Caki2 (cell line): ENCODE results near the gene CTNNA3. TPM values are rescaled to one million over a fixed set of nuclear protein-coding genes. Genes with fewer than 3 reads are reported as not detected.

Experiments
- DNase-seq: peaks from one replicate; pipeline ENCODE4 v3.0.0-alpha.2; 2015; ENCODE audit warnings: low read depth
- in situ Hi-C: cut with HindIII; loops from 2 replicates; pipeline ENCODE4 v1.10.0; 2016; ENCODE audit warnings: low sequenced_read_pairs, low pct_unique_long_range_greater_than_20kb, mixed read lengths
- total RNA-seq: library from RNA; depleted of rRNA; stranded (reverse); fragments of >200 nt; shearing (Covaris generic); gene quantifications from 2 replicates; pipeline ENCODE4 v1.2.3, GENCODE V29; 2014; ENCODE audit warnings: low replicate concordance

The CTNNA3 gene
- total RNA-seq, 1 experiment from 2014 or later: not detected

DNA sequence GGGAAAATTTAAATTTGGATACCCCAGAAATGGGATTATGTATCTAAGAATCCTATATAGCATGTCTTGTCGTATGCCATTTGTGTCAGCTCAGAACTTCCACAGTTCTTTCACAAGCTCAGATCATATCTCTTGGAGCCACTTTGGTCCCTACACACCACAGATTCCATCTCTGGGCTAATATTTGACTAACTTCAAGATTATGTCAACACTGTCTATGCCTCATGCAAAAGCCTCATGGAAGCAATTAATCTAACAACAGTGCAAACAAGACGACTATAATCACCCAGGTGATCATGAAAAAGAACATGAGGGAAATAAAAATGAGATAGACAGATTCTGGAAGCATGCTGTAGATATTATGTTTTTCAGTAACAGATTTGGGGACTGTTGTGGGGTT, 581.0 kb downstream of the CTNNA3 start:
- DNase-seq: peak; percentile 36

DNA sequence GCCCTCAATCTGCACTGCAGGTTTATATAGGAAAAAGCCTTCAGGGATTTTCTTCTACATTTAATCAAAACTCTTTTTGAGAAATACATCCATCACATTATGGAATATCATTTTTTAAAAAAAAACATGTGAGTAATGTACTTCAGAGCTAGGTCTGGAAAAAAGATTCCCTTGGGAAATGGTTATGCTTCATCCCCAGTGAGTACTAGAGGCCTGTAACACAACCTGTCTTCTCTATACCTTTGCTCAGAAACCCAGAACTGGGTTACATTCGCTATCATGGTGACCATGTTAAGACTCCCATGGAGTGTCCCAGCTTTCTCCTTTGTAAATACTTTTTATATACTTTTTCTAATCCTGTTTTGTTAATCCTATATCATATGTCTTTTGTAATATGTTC, 583.2 kb downstream of the CTNNA3 start:
- DNase-seq: no peak
- in situ Hi-C loops: no loop called here

More for the DNA sequence above, 581.0 kb downstream of the CTNNA3 start:
- in situ Hi-C loops: no loop called here

DNA sequence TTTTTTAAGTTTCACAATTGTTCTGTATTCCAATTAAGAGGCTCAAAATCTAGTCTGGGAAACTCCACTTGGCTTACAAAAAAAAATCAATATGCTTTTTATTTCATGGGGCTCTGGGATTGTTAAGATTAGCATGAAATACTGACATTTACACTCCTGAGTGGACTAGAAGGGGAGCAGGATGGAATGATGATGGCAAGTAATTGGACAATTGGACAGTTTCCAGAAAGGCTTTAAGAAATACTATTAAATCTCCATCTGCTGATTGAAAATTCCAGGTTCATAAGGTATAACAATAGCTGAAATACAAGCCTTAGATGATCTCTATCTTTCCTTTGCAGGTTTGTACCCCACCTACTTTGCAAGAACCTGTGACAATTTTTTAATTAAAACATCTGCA, 585.7 kb downstream of the CTNNA3 start:
- in situ Hi-C loops: no loop called here
- DNase-seq: no peak

DNA sequence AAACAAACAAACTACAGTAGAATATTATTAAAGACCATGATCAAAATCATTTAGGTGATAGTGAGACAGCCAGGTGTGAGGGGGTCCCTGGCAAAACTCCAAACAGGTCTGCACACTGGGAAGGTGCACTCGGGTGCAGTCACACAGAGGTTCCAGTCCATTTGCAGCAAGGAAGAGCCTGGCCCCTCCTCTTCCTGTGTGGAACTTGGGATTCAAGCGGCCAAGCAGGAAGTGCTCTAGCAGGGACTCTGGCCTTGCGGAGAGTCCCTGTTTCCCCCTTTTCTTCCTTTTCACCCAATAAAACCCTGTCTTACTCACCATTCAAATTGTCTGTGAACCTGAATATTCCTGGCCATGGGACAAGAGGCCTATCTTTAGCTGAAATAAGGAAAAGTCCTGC, 588.3 kb downstream of the CTNNA3 start:
- no peak for DNase-seq
- in situ Hi-C loops: no loop called here

DNA sequence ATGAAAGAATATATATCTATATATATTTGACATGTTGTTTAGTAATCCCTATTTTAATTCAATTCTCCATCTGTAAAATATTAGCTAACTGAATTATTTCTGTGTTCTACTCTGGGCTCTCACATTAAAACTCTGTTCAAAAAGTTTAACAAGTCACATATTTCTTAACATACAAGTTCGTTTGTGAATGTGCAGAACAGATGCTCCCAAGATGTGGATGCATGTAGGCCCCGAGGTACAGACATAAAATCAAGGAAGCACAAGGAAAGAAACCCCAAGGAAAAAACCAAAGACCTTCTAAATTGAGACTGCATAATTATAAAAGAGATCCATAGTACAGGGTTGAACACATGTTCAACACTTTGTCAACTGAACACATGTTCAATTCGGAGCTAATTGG, 595.0 kb downstream of the CTNNA3 start:
- in situ Hi-C loops: no loop called here

DNA sequence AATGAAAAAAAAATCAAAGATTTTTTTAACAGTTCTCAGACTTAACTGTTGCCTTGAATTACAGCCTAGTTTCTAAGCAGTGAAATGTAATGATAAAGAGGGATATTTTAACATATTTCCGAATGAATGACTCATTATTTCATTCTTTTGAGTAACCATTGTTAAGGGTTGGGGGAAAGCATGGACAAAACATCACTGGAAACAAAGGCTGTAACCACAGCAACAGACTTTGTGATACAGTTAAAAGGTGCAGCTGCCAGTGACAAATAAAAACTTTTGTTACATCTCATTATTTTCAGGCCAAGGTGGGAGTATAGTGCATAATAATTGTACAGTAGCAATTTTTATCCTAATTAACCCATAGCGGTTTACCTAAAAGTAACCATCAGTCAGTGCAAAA, 597.5 kb downstream of the CTNNA3 start:
- in situ Hi-C loops: no loop called here

More for the DNA sequence above, 595.0 kb downstream of the CTNNA3 start:
- DNase-seq: no peak

DNA sequence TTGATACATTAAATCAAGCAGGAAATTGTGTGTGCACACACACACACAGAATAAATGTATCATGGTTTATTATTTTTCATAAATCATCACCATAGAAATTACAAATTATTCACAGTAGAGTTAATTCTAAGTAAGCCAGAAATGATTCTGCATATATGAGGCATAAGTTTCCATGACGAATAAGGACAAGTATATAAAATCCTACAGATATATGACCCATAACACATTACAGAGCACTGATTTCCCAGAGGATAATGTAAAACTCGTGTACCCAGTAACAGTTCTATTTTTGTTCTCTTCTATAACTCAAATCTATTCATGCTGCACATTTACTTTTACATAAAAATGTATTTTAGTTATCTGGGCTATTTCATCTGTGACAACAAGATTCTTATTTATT, 600.5 kb downstream of the CTNNA3 start:
- in situ Hi-C loops: no loop called here
- DNase-seq: no peak

More for the DNA sequence above, 597.5 kb downstream of the CTNNA3 start:
- no peak for DNase-seq

DNA sequence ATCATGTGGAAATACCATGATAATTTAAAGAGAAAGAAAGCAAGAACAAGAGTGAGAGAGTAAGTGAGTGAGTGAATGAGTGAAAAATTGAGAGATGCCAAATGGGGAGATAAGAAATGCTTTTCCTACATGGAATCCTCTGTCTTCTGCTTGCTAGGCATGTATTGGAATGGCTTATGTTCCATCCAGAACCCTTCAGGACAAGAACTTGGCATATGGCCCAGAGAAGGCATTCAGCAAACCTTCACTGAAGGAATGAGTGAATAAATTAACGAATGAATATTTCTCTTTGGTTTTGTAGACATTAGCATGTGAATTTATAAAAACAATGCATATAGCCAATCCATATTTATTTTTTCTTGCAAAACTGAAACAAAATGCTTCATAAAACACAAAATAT, 608.0 kb downstream of the CTNNA3 start:
- in situ Hi-C loops: no loop called here
- no peak for DNase-seq

DNA sequence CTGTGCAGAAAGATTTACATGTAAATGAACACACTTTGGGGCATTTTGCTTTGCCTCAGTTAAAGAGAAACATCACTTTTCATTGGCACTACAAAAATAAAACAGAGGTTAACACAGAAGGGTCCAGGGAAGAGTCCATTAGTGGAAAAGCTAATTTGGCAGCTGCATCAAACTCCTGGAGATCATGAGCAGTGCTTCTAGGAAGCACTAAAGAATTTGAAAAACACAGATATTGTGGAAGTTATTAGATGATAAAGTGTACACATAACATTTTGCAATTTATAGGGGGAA, 608.9 kb downstream of the CTNNA3 start:
- in situ Hi-C loops: no loop called here

DNA sequence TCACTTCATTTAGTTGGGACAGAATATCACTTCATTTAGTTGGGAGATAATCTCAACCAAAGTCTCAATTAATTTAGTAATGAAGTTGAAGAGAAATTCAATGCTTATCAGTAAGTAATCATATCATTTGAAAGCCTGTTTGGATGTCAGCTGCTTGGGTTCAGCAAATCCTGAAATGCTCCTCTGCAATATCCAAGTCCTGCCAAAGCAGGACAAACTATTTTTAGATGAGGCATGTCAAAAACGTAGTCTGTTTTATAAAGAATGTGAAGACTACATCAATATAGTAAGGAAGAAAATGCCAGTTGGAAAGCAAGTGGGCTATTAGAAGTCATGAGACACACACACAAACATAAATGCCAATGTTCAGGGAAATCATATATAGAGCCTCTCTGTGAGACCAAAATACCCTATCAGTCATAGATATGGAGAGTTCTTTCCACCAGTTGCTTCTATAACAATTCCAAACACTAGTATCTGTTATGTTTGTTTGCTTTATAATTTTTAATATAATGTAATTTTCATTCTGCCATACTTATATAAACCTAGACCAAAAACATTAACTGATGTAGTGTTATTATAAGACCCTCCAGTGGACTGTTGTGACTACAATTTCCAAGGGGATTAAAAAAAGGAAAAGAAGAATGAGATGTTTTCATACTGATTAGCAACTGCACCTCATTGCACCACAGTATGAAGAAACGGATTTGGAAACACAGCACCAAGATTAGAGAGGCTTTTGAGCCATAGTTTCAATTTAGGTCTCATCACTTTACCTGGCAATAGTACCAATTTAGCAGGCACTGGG, 609.5 kb downstream of the CTNNA3 start:
- in situ Hi-C loops: no loop called here
- DNase-seq: no peak

More for the DNA sequence above, 608.9 kb downstream of the CTNNA3 start:
- DNase-seq: no peak

DNA sequence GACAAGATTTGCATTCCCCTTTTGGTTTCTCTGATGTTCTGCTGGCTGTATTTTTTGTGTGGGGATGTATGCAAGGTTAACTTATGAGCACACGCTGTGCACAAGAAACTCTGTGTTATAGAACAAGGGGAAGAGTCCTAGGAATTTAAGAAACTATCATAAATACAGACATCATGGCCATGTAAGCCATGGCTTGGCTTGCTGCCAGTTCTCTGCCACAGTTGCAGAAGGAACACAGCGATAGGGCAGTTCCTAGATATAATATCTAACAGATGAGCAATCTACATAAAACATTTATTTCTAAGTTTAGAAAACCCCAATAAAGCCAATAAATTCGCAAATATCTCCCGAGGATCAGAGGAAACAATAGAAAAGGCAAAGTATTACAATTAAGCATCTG, 616.9 kb downstream of the CTNNA3 start:
- no peak for DNase-seq
- in situ Hi-C loops: no loop called here

DNA sequence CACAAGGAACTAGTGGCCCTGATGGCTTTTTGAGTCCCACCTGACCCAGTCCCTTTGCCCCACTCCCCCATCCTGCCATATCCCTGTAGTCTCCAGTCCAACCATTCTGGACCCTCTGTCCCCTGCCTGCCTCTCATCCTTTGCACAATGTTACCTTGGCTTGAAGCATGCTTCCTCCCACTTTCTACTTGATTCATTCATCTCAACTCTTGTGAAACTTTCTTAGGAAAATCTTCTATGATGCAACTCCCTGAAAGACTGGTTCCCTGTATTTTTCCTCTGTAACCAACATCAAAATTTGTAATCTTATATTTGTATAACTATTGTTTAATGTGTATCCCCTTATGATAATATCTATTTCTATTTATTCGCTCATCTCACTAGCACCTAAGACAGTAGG, 618.6 kb downstream of the CTNNA3 start:
- in situ Hi-C loops: no loop called here
- no peak for DNase-seq

DNA sequence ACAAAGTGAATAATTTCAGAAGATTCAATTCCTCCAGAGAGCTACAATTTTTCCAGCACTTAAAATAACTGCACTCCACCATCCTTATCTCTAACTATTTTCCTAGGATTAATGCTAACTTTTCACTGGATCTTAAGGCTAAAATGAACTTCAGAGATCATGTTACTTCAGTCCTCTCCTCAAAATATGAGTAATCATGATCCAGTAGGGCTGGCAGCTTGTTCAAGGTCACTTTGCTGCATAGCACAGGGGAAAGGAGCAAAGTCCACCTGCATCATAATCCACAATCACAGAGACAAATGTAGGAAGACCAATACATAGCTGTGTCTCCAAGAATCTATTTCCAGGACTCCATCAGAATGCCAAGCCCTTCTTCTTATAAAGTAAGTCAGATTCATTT, 619.9 kb downstream of the CTNNA3 start:
- no peak for DNase-seq
- in situ Hi-C loops: no loop called here

DNA sequence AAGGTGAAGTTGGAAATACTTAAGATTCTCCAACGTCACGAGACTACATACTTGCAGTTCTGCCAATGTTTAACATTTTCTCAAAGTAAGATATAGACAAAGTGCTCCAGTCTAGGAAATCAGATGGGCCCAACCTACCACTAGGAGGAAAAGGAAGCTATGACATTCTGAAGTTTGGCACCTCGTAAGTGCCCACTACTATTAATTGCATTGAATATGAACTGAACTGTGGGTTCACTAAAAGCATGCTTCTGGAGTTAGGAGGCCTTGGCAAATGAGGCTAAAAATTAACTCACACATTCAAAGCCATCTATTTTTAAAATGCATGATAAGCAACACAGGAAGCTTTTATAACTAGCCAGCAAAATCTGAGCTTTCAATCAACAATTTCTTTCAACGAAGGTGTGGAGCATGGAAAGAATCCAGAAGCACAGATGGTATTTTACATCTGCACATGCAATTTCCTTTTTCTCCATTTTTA, 620.5 kb downstream of the CTNNA3 start:
- in situ Hi-C loops: no loop called here
- no peak for DNase-seq

DNA sequence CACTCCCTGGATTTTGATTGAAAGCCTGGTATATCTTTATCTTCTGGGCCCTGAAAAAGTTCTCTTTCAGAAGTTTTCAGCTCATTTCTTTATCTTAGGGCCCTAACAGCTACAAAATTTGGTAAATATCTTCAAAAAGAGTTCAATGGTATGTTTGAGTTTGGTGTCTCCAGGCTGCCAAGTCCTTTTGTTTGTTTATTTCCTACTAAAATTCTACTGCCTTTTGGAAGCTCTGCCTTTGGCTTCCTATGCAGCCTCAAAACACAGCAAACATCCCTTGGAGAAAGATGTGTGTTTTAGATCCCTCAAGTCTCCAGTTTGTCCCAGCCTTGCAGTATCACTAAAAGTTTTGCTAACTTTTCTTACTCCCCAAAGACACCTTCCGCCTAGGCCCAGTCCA, 623.3 kb downstream of the CTNNA3 start:
- in situ Hi-C loops: no loop called here

DNA sequence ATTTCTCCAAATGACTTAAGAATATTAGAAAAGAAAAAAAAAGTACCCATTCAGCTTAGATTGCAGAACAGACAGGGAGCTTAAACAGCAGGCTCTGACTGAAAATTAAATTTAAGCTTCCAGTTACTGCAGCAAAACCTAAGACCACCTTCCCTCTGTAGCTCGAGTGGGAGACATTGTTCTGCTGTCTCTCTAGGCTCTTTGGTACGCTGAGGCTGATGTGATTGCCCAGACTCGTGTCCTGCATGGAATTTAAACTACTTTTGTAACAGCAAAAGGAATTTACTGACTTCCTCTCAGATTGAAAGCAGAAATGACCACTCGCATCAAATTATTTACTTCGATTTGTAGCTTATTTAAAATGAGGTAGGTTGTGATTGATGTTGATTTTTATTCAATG, 645.6 kb downstream of the CTNNA3 start:
- no peak for DNase-seq
- in situ Hi-C loops: no loop called here

More for the DNA sequence above, 623.3 kb downstream of the CTNNA3 start:
- no peak for DNase-seq

DNA sequence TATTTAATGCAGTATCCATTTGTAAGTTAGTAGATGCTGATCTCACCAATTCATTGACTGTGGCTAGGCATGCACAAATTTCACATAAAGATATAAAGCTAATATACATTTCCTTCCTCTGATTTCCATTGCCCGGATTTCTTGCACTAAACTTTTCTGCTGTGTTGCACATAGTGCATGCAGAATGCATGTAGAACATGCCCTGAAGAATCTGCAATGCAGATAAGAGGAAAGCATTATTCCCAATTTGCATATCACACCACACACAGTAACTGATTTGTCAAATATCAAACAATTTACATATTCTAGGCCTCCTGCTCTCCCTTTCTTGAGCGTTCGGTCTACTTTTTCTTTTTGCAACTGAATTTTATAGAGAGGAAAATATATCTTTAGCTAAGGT, 646.0 kb downstream of the CTNNA3 start:
- DNase-seq: no peak
- in situ Hi-C loops: no loop called here

DNA sequence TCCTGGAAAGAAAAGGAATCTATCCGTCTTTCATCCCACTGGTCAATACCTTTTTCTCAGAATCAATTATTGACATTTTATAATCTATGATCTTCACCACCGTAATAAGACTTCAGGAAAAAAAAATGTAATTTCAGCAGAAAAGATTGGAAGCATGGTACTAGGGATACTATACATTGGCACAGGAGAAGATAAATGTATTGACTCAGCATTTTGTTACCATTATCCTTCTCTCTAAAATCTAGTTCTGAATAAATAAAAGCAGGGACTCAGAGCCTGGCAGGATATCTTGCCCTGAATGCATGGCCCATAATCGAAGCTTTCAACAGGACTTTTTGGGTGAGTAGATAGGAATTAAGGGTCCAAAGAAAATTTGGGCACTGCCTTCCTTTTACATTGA, 649.5 kb downstream of the CTNNA3 start:
- DNase-seq: no peak
- in situ Hi-C loops: no loop called here

DNA sequence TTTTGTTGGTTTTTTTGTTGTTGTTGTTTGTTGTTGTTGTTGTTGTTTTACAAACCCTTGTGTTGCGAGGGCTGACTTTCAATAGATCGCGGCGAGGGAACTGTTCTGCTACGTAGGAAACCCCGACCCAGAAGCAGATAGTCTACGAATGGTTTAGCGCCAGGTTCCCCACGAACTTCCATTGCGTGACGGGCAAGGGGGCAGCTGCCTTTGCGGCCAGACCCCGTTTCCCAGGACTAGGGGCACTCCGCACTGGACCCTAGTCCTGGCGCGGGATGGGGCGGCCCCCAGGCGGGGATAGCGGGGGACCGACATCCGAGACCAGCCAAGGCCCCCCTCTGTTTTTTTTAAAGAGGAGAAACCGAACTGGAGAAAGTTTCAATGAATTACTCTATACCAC, 650.6 kb downstream of the CTNNA3 start:
- no peak for DNase-seq
- in situ Hi-C loops: no loop called here

DNA sequence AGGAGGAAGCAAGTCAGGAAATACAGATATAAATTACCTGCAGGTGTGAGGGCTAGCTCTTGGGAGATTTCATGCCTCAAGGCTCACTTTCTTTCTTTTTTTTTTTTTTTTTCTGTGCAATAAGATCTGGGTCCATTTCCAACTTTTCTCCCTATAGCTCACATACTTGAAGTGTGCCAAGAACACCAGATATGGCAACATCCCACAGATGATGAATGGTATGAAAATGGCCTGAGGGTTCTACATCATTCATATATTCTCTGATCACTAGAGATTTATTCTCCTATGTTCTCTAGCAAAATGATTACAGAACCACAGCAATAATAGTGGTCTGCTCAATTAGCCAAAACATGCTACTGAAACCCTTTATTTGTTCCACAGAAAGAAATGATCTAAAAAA, 653.0 kb downstream of the CTNNA3 start:
- no peak for DNase-seq
- in situ Hi-C loops: no loop called here
